Gastrocnemius medialis (tissue), 4 donors: ENCODE results near the gene PPP1R12B.

Source experiments
- POLR2A ChIP-seq, 2 donors: fragments of 450-650 bp; IDR thresholded peaks; one replicate each; pipeline ENCODE4 v1.6.1; 2017; ENCODE audit warnings: antibody characterized with exemption in 2 of 2, mild to moderate bottlenecking in 2 of 2, moderate library complexity in 2 of 2
- TF ChIP-seq, protein P1 (sequence below), 5 experiments: fragments of 450-650 bp in 3 of 5; fragments of 200-600 bp in 2 of 5; sonication (generic) in 2 of 5; IDR thresholded peaks in 4 of 5; conservative IDR thresholded peaks in 1 of 5; 1 replicate in 4 of 5; 2 replicates in 1 of 5; pipeline ENCODE4 v1.5.1; 2016 to 2019; ENCODE audit warnings: antibody characterized with exemption in 5 of 5, mild to moderate bottlenecking in 3 of 5, moderate library complexity in 3 of 5

DNA sequence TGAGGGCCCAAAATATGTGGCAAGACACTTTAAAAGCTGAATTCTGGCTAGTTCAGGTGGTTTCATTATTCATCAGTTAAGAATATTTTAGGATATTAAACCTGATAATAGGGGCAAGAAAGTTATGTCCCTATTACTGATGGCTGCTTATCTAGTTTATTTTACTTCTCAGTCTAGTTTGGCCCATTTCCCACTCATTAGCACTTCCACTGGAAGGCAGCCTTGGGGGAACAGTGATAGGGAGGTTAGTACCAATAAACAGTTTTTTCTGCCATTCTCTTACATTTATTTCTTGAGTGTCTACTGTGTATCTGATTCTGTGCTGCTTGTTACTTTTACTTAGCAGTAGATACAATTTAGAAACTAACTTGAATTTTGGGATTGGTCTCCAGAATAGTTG is 9.0 kb downstream of the PPP1R12B start:
- TF ChIP-seq, protein P1, sequence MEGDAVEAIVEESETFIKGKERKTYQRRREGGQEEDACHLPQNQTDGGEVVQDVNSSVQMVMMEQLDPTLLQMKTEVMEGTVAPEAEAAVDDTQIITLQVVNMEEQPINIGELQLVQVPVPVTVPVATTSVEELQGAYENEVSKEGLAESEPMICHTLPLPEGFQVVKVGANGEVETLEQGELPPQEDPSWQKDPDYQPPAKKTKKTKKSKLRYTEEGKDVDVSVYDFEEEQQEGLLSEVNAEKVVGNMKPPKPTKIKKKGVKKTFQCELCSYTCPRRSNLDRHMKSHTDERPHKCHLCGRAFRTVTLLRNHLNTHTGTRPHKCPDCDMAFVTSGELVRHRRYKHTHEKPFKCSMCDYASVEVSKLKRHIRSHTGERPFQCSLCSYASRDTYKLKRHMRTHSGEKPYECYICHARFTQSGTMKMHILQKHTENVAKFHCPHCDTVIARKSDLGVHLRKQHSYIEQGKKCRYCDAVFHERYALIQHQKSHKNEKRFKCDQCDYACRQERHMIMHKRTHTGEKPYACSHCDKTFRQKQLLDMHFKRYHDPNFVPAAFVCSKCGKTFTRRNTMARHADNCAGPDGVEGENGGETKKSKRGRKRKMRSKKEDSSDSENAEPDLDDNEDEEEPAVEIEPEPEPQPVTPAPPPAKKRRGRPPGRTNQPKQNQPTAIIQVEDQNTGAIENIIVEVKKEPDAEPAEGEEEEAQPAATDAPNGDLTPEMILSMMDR (IDR thresholded peaks at IDR 0.05 in 4 of 5, conservative IDR thresholded peaks at IDR 0.05 in 1 of 5): no peak
- TF ChIP-seq POLR2A (IDR thresholded peaks at IDR 0.05): no peak
